GM13976 (cell line): ENCODE results near the gene YJU2.
A peak's percentile ranks its signal among the peaks of the same experiment; 100 is the strongest.
"Not testable (repeated sequence)": the region's sequence is repeated elsewhere in the genome, so short reads cannot be mapped to it uniquely, and the experiment has no call there.

Experiments used
- DNase-seq: peaks from one replicate; pipeline ENCODE4 v3.0.0; 2012; ENCODE audit warnings: low spot score
- in situ Hi-C: fragments of 300-500 bp; cut with MboI; formaldehyde crosslinking; loops from one replicate; pipeline ENCODE4 v1.12.0; 2022; ENCODE audit warnings: low sequenced_read_pairs, mixed read lengths, inconsistent platforms; ENCODE audit not compliant: unreplicated experiment
- TF ChIP-seq, protein P1 (sequence below): IDR thresholded peaks from 2 replicates; pipeline ENCODE4 v1.5.1; 2012; ENCODE audit warnings: borderline replicate concordance, mild to moderate bottlenecking; ENCODE audit not compliant: insufficient read depth; ENCODE audit errors: extremely low read depth, missing control alignments, control extremely low read depth

Gene YJU2

GRCh38 chr19:4234142-4234861, 12.6 kb upstream of the YJU2 start:
- DNase-seq = no peak
- TF ChIP-seq, protein P1, sequence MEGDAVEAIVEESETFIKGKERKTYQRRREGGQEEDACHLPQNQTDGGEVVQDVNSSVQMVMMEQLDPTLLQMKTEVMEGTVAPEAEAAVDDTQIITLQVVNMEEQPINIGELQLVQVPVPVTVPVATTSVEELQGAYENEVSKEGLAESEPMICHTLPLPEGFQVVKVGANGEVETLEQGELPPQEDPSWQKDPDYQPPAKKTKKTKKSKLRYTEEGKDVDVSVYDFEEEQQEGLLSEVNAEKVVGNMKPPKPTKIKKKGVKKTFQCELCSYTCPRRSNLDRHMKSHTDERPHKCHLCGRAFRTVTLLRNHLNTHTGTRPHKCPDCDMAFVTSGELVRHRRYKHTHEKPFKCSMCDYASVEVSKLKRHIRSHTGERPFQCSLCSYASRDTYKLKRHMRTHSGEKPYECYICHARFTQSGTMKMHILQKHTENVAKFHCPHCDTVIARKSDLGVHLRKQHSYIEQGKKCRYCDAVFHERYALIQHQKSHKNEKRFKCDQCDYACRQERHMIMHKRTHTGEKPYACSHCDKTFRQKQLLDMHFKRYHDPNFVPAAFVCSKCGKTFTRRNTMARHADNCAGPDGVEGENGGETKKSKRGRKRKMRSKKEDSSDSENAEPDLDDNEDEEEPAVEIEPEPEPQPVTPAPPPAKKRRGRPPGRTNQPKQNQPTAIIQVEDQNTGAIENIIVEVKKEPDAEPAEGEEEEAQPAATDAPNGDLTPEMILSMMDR = no peak
- in situ Hi-C loops = no loop called here

DNA sequence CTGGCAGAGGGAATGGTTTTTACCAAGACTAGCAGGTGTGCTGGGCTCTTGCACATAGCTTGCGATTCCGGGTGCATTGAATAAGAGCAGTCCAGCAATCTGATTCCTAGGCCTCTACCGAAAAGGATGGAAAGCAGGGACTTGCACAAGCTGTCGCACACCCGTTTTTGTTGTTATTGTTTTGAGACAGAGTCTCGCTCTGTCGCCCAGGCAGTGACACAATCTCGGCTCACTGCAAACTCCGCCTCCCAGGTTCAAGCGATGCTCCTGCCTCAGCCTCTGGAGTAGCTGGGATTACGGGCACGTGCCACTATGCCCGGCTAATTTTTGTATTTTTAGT, 12.0 kb upstream of the YJU2 start:
- TF ChIP-seq, protein P1 = no peak
- DNase-seq = no peak
- in situ Hi-C loops = no loop called here

GRCh38 chr19:4237510-4237909, 9.4 kb upstream of the YJU2 start:
- DNase-seq, in situ Hi-C loops: not testable (repeated sequence)

DNA sequence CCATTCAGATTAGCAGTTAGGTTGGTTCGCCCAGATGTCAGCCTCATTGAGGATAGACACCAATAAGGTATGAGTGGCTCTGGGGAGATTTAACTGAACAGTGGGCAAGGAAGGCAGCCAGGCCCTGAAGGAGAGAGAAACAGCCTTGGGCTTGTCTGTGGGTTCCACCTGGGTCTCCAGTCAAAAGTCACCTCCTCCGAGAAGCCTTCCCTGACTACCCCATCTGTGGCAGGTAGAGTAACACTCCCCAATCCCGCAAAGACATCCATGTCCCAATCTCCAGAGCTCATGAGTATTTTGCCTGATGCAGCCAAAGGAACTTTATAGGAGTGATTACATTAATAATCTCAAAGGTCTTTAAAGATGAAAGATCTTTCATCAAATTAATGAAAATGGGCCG, 8.0 kb upstream of the YJU2 start:
- in situ Hi-C loops = no loop called here
- TF ChIP-seq, protein P1 = no peak
- peak; percentile 8 for DNase-seq

DNA sequence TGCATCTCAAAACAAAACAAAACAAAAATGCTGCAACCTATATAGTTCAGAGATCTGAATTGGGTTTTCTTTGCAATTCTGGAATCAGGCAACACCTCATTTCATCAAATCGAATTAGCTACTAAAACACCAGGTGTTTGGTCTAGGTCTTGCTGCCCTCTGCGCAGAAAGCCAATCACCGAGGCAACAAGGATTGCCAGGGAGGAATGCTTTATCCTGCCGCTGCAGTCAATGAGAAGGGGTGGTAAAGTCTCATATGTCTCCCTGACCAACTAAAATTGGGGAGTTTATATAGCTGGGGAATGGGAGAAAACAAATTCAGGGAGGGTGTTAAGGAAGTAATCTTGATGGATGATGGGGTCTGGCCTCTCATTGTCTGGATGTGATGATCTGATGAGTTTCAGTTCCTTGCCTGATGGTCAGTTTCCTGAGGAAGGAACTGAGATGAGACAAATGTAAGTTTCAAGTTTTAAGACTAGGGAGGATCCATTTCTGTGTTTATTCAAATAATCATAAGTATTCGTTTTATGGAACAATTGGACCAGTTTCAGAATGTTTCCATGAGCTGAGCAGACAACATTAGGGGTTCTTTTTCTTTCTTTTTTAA, 5.0 kb upstream of the YJU2 start:
- in situ Hi-C loops = no loop called here
- DNase-seq = no peak
- TF ChIP-seq, protein P1 = no peak

DNA sequence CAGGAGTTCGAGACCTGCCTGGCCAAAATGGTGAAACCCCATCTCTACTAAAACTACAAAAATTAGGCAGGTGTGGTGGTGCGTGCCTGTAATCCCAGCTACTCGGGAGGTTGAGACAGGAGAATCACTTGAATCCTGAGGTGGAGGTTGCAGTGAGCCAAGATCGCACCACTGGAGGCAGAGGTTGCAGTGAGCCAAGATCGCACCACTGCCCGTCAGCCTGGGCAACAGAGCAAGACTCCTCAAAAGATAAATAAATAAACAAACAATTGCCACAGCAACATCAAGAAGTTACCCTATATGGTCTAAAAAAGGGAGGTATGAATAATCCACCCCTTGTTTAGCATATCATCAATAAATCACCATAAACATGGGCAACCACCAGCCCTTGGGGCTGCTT, 942 bp upstream of the YJU2 start:
- in situ Hi-C loops, DNase-seq: not testable (repeated sequence)

DNA sequence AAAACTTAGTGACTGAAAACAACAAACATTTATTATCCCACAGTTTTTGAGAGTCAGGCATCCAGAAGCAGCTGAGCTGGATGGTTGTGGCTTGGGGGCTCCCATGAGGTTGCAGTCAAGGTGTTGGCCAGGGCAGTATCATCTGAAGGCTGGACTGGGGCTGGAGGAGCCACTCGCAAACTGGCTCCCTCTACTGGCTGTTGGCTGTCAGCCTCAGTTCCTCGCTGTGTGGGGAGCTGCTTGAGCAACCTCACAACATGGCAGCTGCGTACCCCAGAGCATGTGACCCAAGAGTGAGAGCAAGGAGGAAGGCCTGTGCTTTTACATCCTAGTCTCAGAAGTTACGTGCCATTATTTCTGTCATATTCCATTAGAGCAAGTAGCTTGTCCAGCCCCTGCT, 9.7 kb downstream of the YJU2 start:
- in situ Hi-C loops = no loop called here
- no peak for DNase-seq
- TF ChIP-seq, protein P1 = no peak
